Measurements from ENCODE around the gene ZNF205. TPM values are rescaled to one million over a fixed set of nuclear protein-coding genes. Genes with fewer than 3 reads are reported as not detected.

The ZNF205 gene
- total RNA-seq, 1 experiment from 2014 or later = 17.0 TPM

GRCh38 chr16:3088450-3088849 is 23.9 kb upstream of the ZNF205 start (continued):
- no peak for TF ChIP-seq TCF7L2 (IDR thresholded peaks at IDR 0.05; ENCODE audit: borderline replicate concordance, extremely low read depth, insufficient read depth, insufficient read length)
- TF ChIP-seq EZH2 (IDR thresholded peaks at IDR 0.05) = no peak
- no peak for TF ChIP-seq EGR1 (IDR thresholded peaks at IDR 0.05; ENCODE audit: low read depth)
- TF ChIP-seq MAX (IDR thresholded peaks at IDR 0.05) = no peak
- TF ChIP-seq POLR2A (IDR thresholded peaks at IDR 0.05; ENCODE audit: borderline replicate concordance, extremely low read depth, insufficient read depth, insufficient read length) = no peak
- no peak for TF ChIP-seq ELF1 (IDR thresholded peaks at IDR 0.05; ENCODE audit: borderline replicate concordance, low read depth)
- no peak for TF ChIP-seq SIN3A (IDR thresholded peaks at IDR 0.05; ENCODE audit: low read depth)
- TF ChIP-seq POLR2AphosphoS5 (IDR thresholded peaks at IDR 0.05; ENCODE audit: low read depth, low read length) = no peak
- TF ChIP-seq ZFX (IDR thresholded peaks at IDR 0.05) = no peak
- TF ChIP-seq EZH2phosphoT487 (IDR thresholded peaks at IDR 0.05; ENCODE audit: borderline replicate concordance) = no peak

GRCh38 chr16:3088925-3089716 is 23.3 kb upstream of the ZNF205 start:
- Histone ChIP-seq H4K20me1 (ENCODE audit: insufficient read depth) (no peaks in the 10 kb centered on the region), H3K27ac (ENCODE audit: low read depth, low read length) (no peak overlapping the region), H3K4me2 (ENCODE audit: low read length) (no peak overlapping the region), H3K9ac (ENCODE audit: low read length) (no peak overlapping the region), H2AFZ (ENCODE audit: low read depth, low read length, poor library complexity, severe bottlenecking) (no peak overlapping the region), H3K9me3 (ENCODE audit: control insufficient read depth in 1 of 2, insufficient read depth in 1 of 2, low read depth in 1 of 2, low read length in 2 of 2) (no peaks in the 10 kb centered on the region), H3K4me1 (ENCODE audit: control insufficient read depth in 1 of 2, insufficient read depth in 2 of 2, low read length in 2 of 2) (no peaks in the 10 kb centered on the region), H3K9me2 (ENCODE audit: insufficient read depth) (no peaks in the 10 kb centered on the region), H3K4me3 (replicated peaks in 1 of 2; ENCODE audit: low read depth in 1 of 2, low read length in 2 of 2) (no peak overlapping the region), H3K27me3 (ENCODE audit: insufficient read depth, low read length) (no peaks in the 10 kb centered on the region), H3K79me2 (ENCODE audit: insufficient read depth, low read length) (no peaks in the 10 kb centered on the region), H3K36me3 (ENCODE audit: control insufficient read depth in 1 of 2, insufficient read depth in 2 of 2, low read length in 2 of 2) (no peaks in the 10 kb centered on the region)
- ChIA-PET CTCF (no interaction called here), POLR2A (no interaction called here), RAD21 (ENCODE audit: low non-redundant PET in 1 of 2, low total read pairs in 2 of 2, uncharacterized antibody in 2 of 2, unreplicated experiment in 2 of 2) (no interaction called here)
- intact Hi-C loops (cut with micrococcal nuclease) = no loop called here
- ATAC-seq (no peak), DNase-seq (ENCODE audit: low read depth, low spot score) (no peak)
- no TSS peak for BruUV-seq (replicated peaks)
- no peak for TF ChIP-seq ELF1 (IDR thresholded peaks at IDR 0.05; ENCODE audit: borderline replicate concordance, low read depth)
- no peak for TF ChIP-seq CBX3 (IDR thresholded peaks at IDR 0.05; ENCODE audit: low read depth)
- TF ChIP-seq CTCF (IDR thresholded peaks at IDR 0.05 in 2 of 3, conservative IDR thresholded peaks at IDR 0.05 in 1 of 3; ENCODE audit: borderline replicate concordance in 1 of 3, insufficient read depth in 1 of 3, low read depth in 2 of 3, low read length in 2 of 3) = no peak
- TF ChIP-seq TCF7L2 (IDR thresholded peaks at IDR 0.05; ENCODE audit: borderline replicate concordance, extremely low read depth, insufficient read depth, insufficient read length) = no peak
- no peak for TF ChIP-seq POLR2A (IDR thresholded peaks at IDR 0.05; ENCODE audit: borderline replicate concordance, extremely low read depth, insufficient read depth, insufficient read length)
- TF ChIP-seq ATF3 (IDR thresholded peaks at IDR 0.05) = no peak
- TF ChIP-seq CEBPB (IDR thresholded peaks at IDR 0.05; ENCODE audit: low read depth) = no peak
- TF ChIP-seq REST (IDR thresholded peaks at IDR 0.05; ENCODE audit: low read depth) = no peak
- no peak for TF ChIP-seq EGR1 (IDR thresholded peaks at IDR 0.05; ENCODE audit: low read depth)
- TF ChIP-seq MAX (IDR thresholded peaks at IDR 0.05) = no peak
